Right cardiac atrium (tissue), 5 donors: ENCODE results near the gene MAD1L1. TPM values are rescaled to one million over a fixed set of nuclear protein-coding genes. Genes with fewer than 3 reads are reported as not detected.
A peak's percentile ranks its signal among the peaks of the same experiment; 100 is the strongest.

Source experiments
- ATAC-seq, 2 donors: fragments of 200-7000 bp; cut with Tn5 transposase; one replicate each; pipeline versions ENCODE4 v1.8.0 to v1.9.1; 2020; ENCODE audit warnings: moderate library complexity in 2 of 2, mild to moderate bottlenecking in 1 of 2
- DNase-seq, 3 donors: peaks; one replicate each; pipeline ENCODE4 v3.0.0-alpha.2; 2020
- H3K27ac ChIP-seq: one replicate; pipeline ENCODE4 v1.5.1; 2013; ENCODE audit warnings: mild to moderate bottlenecking, low read length, control low read depth, moderate library complexity
- H3K27me3 ChIP-seq: one replicate; pipeline ENCODE4 v1.6.1; 2013; ENCODE audit not compliant: control insufficient read depth, insufficient read depth
- H3K4me1 ChIP-seq: one replicate; pipeline ENCODE4 v1.6.1; 2013; ENCODE audit warnings: low read length; ENCODE audit not compliant: control insufficient read depth, insufficient read depth
- H3K4me3 ChIP-seq: one replicate; pipeline ENCODE4 v1.5.1; 2013; ENCODE audit warnings: low read length, control low read depth
- H3K9me3 ChIP-seq: one replicate; pipeline ENCODE4 v1.6.1; 2013; ENCODE audit warnings: low read length; ENCODE audit not compliant: control insufficient read depth
- WGBS: extraction: QIAGEN DNeasy Blood & Tissue Kit; methylation state at CpG from one replicate; pipeline ENCODE4 v1.1.7; 2013; 5-methylcytosine and 5-hydroxymethylcytosine counted together
- intact Hi-C, 4 donors: fragments of 100-400 bp; cut with DNase I; formaldehyde crosslinking; loops; one replicate each; pipeline versions ENCODE4 v1.11.0 to v1.14.0; 2022 to 2023
- polyA plus RNA-seq: library from polyadenylated mRNA; stranded (reverse); fragments of 200-250 nt; gene quantifications from one replicate; pipeline ENCODE4 v1.2.3, GENCODE V29; 2013
- total RNA-seq, 4 donors: library from RNA; stranded (reverse); fragmentation: NEBNext Ultra II Directional; extraction: Animal tissue kit (Norgen Biotek cat#: 25700); gene quantifications; one replicate each; pipeline ENCODE4 v1.2.1, GENCODE V29; 2021
- donor health status: healthy with polysubstance abuse.
- donor health status: DM: no; HTN: yes; CAD: no.
- donor health status: DM: no; HTN: no; CAD: no.
- donor health status: DM: no; HTN: yes; CAD: no; lungs with severe emphysema.
- donor health status: DM: yes; HTN: yes; CAD: no.

The MAD1L1 gene
- total and polyA plus RNA-seq, 5 donors = 15.3 to 41.0 (median 33.7) TPM

DNA sequence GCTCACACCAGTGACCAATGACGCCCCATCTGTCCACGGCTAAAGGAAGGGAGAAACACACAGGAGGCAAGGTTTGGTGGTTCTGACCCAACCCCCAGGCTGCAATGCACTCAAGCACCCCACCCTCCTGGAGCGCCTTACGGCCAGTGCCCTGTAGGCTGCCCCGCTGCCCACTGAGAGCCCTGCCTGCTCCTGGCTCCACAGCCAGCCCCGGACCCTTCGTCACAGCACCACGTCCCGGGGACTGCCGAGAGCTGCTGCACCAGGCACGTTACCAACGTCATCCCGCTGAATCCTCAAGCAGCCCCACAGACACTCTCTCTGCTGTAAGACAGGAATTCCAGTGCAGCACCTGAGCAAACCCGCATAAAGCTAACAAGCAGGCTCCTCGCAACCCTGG, 87.8 kb downstream of the MAD1L1 start:
- Histone ChIP-seq H3K4me3 (no peak overlapping the region), H3K9me3 (no peaks in the 10 kb centered on the region), H3K4me1 (no peaks in the 10 kb centered on the region), H3K27me3 (no peaks in the 10 kb centered on the region), H3K27ac (no peak overlapping the region)
- DNase-seq (peak in 1 of 3 donors; percentile 32), ATAC-seq (no peak)
- intact Hi-C loops = no loop called here
- WGBS = 97% methylated on average over 15 of the region's 15 CpGs

DNA sequence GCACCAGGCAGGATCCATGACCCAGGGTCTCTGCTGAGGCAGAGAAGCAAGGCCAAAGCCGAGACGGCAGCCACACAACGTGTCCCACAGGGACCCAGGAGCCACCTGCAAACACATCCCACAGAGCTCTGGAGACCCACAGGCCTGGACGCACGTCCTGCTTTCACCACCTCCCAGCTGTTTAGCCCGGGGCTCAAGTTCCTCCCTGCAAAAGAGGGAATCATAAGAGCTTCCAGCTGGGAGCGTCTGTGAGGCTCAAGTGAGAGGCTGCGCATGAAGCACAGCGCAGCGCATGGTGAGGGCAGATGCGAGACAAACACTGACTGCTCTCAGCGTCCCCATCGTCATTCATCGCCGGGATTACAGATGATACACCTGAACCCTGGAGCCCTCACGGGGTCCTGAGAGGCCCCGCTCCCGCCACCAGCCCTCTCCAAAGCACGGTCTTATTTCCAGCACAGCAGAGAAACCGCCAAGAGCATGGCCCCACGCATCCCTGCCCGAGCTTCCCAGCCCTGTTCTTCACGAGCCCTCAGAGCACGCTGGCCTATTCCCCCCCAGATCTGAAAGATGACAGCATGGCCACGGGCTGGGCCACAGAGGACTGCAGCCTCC, 88.7 kb downstream of the MAD1L1 start:
- Histone ChIP-seq H3K27me3 (no peaks in the 10 kb centered on the region), H3K4me1 (no peaks in the 10 kb centered on the region), H3K4me3 (no peak overlapping the region), H3K9me3 (no peaks in the 10 kb centered on the region), H3K27ac (no peak overlapping the region)
- peak in 2 of 3 donors; percentile 19 to 42 for DNase-seq
- ATAC-seq = no peak
- WGBS = 92% methylated on average over 25 of the region's 25 CpGs
- intact Hi-C loops = no loop called here

DNA sequence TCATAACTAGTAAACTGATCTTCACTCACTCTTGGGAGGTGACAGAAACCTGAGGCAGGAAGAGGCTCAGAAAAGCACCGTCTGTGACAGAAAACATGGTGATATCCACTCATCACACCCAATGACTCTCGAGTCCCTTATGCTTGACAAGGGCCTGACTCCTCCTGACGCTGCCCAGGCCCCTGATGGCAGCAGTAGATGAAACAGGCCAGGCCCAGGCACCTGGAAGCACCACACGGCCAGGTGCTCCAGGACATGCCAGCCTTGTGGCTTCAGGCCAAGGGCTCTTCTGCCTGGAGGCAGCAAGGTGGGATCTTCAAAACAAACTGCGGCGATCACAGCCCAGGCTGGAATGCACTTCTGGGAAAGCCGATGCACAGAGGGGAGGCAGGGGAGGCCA, 89.3 kb downstream of the MAD1L1 start:
- DNase-seq (peak in 1 of 3 donors; percentile 25), ATAC-seq (no peak)
- Histone ChIP-seq H3K4me3 (no peak overlapping the region), H3K27ac (no peak overlapping the region), H3K4me1 (no peaks in the 10 kb centered on the region), H3K27me3 (no peaks in the 10 kb centered on the region), H3K9me3 (no peaks in the 10 kb centered on the region)
- WGBS = 85% methylated on average over 7 of the region's 7 CpGs
- intact Hi-C loops = no loop called here

DNA sequence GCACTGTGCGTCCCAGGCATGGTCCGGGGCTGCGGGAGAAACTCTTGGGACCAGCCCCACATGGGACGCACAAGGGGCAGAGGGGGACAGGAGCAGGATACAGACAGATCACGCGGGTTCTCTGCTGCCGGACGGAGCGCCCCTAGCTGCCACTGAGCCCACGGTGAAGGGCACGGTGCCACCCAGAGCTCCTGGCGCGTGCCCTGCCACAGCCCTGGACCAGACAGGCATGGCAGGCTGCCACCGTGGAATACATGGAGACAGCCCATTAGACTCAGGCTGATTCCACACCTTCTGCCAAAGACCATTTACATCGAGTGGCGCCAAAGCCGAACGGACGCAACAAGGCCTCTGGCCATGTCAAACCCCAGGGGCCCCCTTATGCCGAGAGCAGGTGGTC, 90.4 kb downstream of the MAD1L1 start:
- WGBS = 87% methylated on average over 20 of the region's 20 CpGs
- DNase-seq (peak in 2 of 3 donors; percentile 64 to 67), ATAC-seq (peak; percentile 40 to 43)
- H3K27me3 ChIP-seq = no peaks in the 10 kb centered on the region
- H3K4me1 ChIP-seq = no peaks in the 10 kb centered on the region
- no peak overlapping the region for H3K4me3 ChIP-seq
- intact Hi-C loops = no loop called here
- no peaks in the 10 kb centered on the region for H3K9me3 ChIP-seq
- no peak overlapping the region for H3K27ac ChIP-seq

DNA sequence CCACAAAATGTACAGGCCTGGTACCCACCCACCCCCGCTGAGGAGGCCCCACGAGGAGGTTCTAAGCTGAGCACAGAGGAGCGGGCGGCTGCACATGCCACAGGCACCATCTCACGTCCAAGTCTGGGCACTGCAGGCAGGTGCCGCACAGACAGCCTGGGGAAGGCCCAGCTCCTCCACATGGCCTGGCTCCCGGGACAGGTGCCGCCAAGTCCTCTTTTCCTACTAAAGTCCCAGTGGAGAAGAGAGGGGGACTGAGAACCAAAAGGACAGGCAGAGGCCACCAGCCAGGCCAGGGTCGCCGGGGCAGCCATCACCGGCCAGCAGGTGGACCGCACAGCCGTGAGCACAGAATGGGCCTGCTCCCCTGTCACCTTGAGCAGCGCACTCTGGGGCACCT, 91.1 kb downstream of the MAD1L1 start:
- peak in 2 of 3 donors; percentile 28 to 37 for DNase-seq

DNA sequence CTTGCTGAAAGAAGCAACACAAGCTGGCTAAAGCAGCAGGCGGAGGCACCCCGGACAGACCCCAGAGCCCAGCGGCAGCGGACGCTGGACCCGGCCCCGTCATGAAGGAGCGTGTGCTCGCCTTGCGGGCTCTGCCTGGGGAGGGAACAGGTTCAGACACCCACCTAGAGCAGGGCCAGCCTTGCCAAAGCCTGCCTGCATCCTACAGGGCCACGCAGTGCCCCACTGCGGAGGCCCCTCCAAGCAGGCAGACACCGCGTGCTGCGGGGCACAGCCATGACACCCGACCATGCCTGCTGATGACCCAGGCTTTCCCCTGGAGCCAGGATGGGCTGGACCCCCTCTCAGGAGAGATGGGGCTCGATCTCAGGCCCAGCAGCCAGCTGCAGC, 91.7 kb downstream of the MAD1L1 start:
- Histone ChIP-seq H3K4me3 (no peak overlapping the region), H3K27ac (no peak overlapping the region), H3K9me3 (no peaks in the 10 kb centered on the region), H3K27me3 (no peaks in the 10 kb centered on the region), H3K4me1 (no peaks in the 10 kb centered on the region)
- DNase-seq = peak in 2 of 3 donors; percentile 29 to 41
- WGBS = 78% methylated on average over 17 of the region's 17 CpGs
- ATAC-seq = no peak
- intact Hi-C loops = no loop called here

More for the DNA sequence above, 91.1 kb downstream of the MAD1L1 start:
- Histone ChIP-seq H3K4me1 (no peaks in the 10 kb centered on the region), H3K4me3 (no peak overlapping the region), H3K9me3 (no peaks in the 10 kb centered on the region), H3K27me3 (no peaks in the 10 kb centered on the region), H3K27ac (no peak overlapping the region)
- intact Hi-C loops = no loop called here
- 89% methylated on average over 14 of the region's 14 CpGs for WGBS
- no peak for ATAC-seq

DNA sequence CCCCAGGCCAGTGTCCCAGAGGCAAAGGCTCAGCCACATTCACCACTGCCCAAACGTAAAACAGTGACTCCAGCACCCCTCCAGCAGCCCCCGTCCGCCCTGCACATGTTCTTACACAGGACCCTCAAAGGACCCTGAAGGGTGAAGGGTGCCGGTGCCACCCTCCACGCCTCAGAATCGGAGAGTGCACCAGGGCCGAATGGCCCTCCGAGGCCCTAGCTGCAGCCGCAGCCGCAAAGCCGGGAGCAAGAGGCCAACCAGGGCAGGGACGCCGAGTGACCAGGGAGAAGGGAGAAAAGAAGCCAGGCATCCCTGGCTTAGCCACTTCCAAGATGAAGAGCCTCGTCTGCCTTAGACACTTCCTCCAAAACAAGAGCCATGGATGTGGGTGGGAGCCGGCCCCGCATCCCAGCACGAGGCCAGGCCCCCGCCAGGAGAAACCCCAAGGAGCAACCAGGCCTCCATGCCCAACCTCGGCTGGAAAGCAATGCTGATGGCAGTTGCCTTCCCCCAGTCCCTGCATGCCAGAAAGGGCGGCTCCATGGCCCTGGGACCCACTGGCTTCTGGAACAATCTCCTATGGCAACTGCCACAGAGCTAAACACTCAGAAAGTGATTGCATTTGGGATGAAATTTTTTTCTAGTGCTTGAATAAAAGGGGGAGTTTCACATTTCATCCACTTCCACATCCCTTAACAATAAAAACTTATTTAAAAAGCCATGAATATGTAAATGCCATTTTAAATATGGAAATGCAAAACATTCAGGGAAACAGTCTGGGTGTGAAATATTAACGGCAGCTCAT, 92.3 kb downstream of the MAD1L1 start:
- H3K4me3 ChIP-seq = no peak overlapping the region
- H3K9me3 ChIP-seq = no peaks in the 10 kb centered on the region
- ATAC-seq (no peak), DNase-seq (peak in 2 of 3 donors; percentile 34 to 47)
- no peaks in the 10 kb centered on the region for H3K4me1 ChIP-seq
- H3K27me3 ChIP-seq = no peaks in the 10 kb centered on the region
- whole genome bisulfite sequencing = 81% methylated on average over 21 of the region's 21 CpGs
- intact Hi-C loops = no loop called here
- no peak overlapping the region for H3K27ac ChIP-seq

DNA sequence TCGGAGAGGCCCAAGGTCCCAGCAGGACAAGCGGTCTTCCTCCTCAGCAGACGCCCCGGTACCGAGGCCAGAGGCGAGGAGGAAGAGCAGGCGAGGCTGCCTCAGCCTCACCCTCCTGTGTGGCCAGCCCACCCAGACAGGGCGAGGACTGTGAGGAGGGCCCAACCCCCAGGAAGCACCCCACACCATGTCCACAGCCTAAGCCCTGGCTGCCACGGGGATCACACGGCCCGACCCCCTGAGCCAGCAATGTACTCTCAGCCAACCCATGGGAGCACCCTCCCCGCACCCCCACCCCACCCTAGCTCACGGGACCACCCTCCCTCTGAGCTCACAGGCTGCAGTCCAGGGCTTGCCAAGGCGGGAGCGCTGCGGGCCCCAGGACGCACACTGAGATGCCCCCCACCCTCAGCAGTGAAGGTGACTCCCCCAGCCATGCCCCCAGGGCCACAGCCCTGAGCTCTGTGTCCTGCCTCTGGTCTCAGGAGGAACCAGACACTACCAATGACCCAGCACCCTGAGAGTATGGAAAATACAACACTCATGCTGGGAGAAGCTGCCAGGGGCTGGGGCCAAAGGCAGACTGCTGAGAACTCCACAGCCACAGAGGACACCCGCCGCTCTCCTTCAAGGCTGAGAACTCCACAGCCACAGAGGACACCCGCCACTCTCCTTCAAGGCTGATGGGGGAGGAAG, 93.6 kb downstream of the MAD1L1 start:
- WGBS = 83% methylated on average over 20 of the region's 20 CpGs
- Histone ChIP-seq H3K27me3 (no peaks in the 10 kb centered on the region), H3K4me1 (no peaks in the 10 kb centered on the region), H3K4me3 (no peak overlapping the region), H3K27ac (no peak overlapping the region), H3K9me3 (no peaks in the 10 kb centered on the region)
- intact Hi-C loops = no loop called here
- ATAC-seq (no peak), DNase-seq (peak in 2 of 3 donors; percentile 28 to 29)

DNA sequence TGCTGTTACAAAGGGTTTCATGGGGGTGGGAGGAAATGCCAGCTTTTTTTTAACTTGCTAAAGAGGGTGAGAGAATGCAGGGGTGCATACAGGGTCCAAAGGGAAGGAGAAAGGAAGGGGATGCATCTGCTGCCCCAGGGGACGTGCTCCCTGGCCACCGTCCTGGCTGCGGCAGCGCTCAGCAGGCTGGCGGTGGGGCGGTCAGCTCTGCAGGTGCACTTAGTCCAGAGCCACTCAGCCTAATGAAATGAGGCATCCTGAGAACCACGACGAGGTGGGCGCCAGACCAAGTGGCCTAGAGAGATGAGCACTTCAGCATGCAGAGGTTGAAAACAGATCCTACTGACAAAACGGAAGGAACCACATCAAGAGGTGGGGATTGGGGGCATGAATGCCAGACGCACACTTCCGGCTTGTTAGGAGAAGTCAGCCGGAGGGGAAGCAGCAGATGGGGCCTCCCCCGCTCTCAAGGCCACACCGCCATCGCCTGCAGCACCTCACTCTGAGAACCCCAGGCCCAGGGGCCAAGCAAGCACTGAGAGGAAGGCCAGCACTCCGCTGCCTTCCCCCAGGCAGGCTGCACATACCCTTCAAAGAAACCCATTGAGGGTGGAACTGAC, 94.5 kb downstream of the MAD1L1 start:
- DNase-seq (peak in 2 of 3 donors; percentile 65), ATAC-seq (no peak)
- intact Hi-C loops = no loop called here
- 69% methylated on average over 17 of the region's 17 CpGs for WGBS
- no peaks in the 10 kb centered on the region for H3K27me3 ChIP-seq
- no peak overlapping the region for H3K27ac ChIP-seq
- H3K9me3 ChIP-seq = no peaks in the 10 kb centered on the region
- H3K4me3 ChIP-seq = no peak overlapping the region
- no peaks in the 10 kb centered on the region for H3K4me1 ChIP-seq

DNA sequence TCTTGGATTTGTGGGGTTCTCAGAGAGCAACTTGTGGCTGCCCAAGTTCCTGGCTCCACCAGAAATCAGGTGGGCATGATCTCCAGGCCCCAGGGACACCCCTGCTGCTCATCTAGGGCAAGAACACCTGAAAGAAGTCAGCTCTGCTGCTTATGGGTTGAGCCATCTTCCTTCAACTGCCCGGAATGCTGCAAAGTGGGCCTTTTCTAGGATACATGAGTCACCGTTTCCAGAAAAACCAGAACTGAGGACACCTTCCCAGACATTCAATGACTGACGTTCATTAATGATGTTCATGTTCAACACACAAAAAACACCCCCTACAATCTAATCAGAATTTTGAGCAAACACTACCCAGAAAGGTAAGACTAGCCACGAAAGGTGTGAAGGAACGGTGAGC, 98.0 kb downstream of the MAD1L1 start:
- intact Hi-C loops = no loop called here
- 94% methylated on average over 5 of the region's 5 CpGs for WGBS
- ATAC-seq = no peak

DNA sequence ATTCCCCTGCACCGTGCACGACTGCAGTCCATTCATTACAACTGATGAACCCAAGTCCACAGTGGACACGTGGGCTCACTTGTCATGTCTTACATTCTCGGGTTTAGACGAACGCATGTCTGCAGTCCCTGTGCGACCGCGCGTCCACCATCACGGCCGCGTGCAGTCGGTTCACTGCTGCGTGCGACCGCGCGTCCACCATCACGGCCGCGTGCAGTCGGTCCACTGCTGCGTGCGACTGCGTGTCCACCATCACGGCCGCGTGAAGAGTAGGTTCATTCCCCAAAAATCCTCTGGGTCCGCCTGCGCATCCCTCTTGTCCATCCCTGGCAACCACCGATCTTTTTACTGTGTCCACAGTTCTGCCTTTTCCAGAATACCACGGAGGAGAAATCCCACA, 100.5 kb downstream of the MAD1L1 start:
- Histone ChIP-seq H3K4me1 (no peaks in the 10 kb centered on the region), H3K27ac (no peak overlapping the region), H3K4me3 (no peak overlapping the region), H3K27me3 (no peaks in the 10 kb centered on the region), H3K9me3 (no peaks in the 10 kb centered on the region)
- 94% methylated on average over 33 of the region's 33 CpGs for WGBS
- intact Hi-C loops = no loop called here
- ATAC-seq = no peak
- peak in 2 of 3 donors; percentile 23 to 26 for DNase-seq

More for the DNA sequence above, 98.0 kb downstream of the MAD1L1 start:
- Histone ChIP-seq H3K9me3 (no peaks in the 10 kb centered on the region), H3K4me3 (no peak overlapping the region), H3K4me1 (no peaks in the 10 kb centered on the region), H3K27ac (no peak overlapping the region), H3K27me3 (no peaks in the 10 kb centered on the region)
- peak in 1 of 3 donors; percentile 6 for DNase-seq
